ENCODE results near the gene CYP3A5.
"Not testable (repeated sequence)": the region's sequence is repeated elsewhere in the genome, so short reads cannot be mapped to it uniquely, and the experiment has no call there.

Gene CYP3A5

DNA sequence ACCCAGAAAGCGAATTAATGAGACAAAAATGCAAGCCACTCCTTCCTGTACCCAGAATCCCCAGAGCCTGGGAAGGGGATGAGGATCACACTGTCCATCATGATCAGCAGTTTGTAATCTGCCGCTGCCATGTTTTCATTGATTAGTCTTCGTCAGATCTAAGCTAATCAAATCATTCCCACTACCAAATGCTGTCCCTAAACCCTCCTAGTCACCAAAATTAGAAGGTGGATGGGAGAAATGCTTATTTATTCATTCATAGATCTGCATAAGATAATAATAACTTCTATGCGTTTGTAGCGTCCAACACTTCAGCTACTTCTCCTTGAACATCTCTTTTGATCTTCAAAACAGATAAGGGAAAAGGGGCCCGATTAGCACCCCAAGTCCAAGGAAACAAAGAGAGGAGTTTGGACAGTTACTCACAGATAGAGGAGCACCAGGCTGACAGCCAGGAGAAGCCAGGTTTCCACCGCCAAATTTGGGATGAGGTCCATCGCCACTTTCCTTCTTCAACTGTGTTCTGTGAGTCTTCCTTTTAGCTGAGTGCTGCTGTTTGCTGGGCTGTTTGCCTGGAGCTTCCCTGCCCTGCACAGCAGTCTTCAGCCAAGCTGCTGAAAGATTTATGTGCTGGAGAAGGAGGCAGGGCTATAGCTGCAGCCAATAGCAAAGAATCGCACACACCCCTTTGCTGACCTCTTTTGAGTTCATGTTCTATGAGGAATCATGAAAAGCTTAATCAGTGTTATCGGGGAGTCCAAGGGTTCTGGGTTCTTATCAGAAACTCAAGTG is at the start of gene CYP3A5:
Gene CYP3A5, minus strand, starts transcription at position 597 of the 792 bp plus-strand sequence. Its CDS starts 100 bp downstream, at position 497.
- peak; percentile 48 for DNase-seq (ENCODE audit: low read depth)

- DNase-seq (ENCODE audit: low read depth), result no peak
Observed at GRCh38 chr7:99728615-99729014, 48.8 kb upstream of the CYP3A5 start.

DNA sequence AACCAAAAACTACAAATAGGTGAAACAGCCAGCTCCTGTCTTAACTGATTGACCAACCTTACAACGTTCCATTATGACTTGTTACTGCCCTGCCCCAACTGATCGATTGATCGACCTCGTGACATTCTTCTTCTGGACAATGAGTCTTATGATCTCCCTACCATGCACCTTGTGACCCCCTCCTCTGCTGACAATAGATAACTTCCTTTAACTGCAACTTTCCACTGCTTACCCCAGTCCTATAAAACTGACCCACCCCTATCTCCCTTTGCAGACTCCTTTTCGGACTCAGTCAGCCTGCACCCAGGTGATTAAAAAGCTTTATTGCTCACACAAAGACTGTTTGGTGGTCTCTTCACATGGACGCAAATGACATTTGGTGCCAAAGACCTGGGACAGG is 43.4 kb upstream of the CYP3A5 start:
- DNase-seq (ENCODE audit: low read depth), result not testable (repeated sequence)

- DNase-seq (ENCODE audit: low read depth), result no peak
Observed at GRCh38 chr7:99720800-99721595, 41.2 kb upstream of the CYP3A5 start.

GRCh38 chr7:99719996-99720769 is 40.4 kb upstream of the CYP3A5 start:
- no peak for DNase-seq (ENCODE audit: low read depth)

DNA sequence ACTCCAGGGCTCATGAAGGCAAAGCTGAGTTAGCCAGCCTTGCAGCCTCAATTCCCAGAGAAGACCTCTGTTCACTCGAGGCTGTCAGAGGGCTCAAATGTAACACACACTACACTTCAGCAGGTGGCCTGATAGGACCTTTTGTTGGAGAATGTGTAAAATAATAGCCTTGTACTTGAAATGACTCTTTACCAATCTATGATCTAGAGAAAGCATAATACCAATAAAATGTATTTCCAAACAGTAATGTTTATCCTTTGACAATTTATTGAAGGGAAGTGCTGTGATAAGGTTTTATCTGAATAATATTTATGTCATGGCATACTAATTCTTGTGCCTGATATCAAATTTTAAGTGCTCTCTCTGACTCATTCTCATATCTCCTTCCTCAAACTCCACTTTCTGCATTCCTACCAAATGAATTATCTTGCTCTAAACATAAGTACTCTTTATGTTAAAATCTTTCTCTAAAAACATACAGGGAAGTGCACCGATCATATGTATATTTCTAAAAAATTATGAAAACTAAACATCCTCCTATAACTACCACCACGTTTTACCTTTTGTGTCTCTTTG is 34.3 kb upstream of the CYP3A5 start:
- DNase-seq (ENCODE audit: low read depth), result no peak

- DNase-seq (ENCODE audit: low read depth), result no peak
Observed at GRCh38 chr7:99709838-99710578, 30.2 kb upstream of the CYP3A5 start.

- no peak for DNase-seq (ENCODE audit: low read depth)
Observed at GRCh38 chr7:99709260-99709659, 29.5 kb upstream of the CYP3A5 start.

- peak; percentile 15 for DNase-seq (ENCODE audit: low read depth)
Observed at GRCh38 chr7:99707096-99707495, 27.3 kb upstream of the CYP3A5 start.

- no peak for DNase-seq (ENCODE audit: low read depth)
Observed at GRCh38 chr7:99699946-99700345, 20.1 kb upstream of the CYP3A5 start.

DNA sequence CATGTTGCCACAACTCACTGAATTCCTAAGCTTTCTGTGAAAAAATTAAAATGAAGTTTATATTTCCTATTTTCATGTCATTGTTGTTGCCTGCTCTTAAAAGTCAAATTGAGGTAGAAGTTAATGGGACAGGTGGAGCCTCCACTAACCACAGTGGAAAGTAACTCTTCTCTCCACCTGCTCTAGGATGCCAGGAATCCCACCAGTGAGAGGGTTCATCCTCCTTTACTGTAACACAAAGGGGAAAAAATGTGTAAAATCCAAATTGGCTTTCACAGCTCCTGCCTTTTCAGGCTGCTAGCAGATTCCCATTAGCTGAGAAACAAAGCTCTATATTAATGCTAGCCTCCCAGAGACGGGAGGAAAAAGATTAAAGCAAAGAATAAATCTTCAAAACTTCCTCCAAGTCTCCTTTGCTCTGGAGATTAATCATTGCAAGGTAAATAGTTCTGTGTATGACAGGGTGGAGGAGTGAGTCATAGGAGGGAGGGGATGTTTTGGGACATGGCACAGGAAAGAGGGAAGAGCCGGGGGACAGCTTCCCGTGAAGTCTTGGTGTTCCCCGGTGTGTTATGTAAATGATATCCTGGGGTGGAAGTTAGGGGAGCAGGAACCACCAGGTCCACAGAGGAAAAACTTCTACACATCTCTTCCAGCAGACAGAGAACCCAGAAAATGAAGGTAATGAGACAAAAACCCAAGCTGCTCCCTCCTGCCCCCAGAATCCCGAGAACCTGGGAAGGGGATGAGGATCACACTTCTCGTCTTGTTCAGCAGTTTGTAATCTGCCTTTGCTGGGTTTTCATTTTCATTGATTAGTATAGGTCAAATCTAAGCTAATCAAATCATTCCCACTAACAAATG is 19.3 kb upstream of the CYP3A5 start:
- DNase-seq (ENCODE audit: low read depth), result not testable (repeated sequence)

DNA sequence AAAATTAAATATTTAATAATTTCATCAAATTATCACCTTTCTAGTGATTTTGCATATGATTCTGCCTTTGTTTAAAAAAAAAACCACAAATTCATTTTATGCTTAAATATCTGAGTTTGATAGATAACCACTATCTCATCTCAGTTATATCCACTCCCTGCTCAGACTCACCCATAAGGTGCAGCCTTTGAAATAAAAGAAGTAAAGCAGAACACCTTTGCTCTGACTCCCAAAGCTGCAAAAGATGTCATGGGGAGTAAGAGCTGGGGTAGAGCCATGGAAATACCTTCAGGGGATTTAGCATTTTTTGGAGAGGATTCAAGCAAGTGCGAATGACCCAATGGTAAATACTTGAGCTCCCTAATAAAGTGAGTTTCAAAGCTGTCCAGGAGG is 15.1 kb upstream of the CYP3A5 start:
- DNase-seq (ENCODE audit: low read depth), result no peak

GRCh38 chr7:99694201-99694911 is 14.6 kb upstream of the CYP3A5 start:
- no peak for DNase-seq (ENCODE audit: low read depth)

DNA sequence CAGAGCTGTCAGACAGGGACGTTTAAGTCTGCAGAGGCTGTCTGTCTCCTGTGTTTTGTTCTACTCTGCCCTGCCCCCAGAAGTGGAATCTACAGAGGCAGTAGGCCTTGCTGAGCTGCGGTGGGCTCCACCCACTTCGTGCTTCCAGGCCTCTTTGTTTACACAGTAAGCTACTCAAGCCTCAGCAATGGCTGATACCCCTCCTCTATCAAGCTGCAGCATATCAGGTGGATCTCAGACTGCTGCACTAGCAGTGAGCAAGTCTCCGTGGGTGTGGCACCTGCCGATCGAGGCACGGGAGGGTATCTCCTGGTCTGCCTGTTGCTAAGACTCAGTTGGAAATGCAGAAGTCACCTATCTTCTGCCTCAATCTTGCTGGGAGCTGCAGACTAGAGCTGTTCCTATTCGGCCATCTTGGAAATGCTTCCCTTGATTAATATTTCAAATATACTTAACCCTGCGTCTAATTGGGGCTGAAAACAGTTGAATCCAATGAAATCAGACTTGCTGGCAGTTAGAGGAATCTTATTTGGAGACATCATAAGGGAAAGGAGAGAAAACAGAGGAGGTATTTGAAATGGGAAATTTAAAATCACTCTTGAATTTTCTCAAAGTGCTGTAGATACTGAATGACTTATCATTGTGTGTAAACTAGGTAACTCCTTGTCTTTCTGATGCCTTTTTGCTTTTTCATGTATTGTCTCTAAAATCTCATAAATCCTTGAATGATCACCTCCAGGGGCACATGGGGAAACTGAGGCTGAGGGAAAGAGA is 13.8 kb upstream of the CYP3A5 start:
- peak; percentile 7 for DNase-seq (ENCODE audit: low read depth)

DNA sequence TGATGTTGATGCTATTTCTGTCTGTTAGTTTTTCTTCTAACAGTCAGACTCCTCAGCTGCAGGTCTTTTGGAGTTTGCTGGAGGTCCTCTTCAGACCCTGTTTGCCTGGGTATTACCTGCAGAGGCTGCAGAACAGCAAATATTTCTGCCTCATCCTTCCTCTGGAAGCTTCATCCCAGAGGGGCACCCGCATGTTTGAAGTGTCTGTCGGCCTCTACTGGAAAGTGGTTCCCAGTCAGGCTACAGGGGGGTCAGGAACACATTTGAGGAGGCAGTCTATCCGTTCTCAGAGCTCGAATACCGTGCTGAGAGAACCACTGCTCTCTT is 13.3 kb upstream of the CYP3A5 start:
- DNase-seq (ENCODE audit: low read depth), result no peak

DNA sequence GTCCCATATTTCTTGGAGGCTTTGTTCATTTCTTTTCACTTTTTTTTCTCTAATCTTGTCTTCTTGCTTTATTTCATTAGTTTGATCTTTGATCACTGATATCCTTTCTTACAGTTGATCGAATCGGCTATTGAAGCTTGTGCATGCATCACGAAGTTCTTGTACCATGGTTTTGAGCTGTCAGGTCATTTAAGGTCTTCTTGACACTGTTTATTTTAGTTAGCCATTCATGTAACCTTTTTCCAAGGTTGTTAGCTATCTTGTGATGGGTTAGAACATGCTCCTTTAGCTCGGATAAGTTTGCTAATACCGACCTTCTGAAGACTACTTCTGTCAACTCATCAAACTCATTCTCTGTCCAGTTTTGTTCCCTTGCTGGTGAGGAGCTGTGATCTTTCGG is 12.8 kb upstream of the CYP3A5 start:
- not testable (repeated sequence) for DNase-seq (ENCODE audit: low read depth)

DNA sequence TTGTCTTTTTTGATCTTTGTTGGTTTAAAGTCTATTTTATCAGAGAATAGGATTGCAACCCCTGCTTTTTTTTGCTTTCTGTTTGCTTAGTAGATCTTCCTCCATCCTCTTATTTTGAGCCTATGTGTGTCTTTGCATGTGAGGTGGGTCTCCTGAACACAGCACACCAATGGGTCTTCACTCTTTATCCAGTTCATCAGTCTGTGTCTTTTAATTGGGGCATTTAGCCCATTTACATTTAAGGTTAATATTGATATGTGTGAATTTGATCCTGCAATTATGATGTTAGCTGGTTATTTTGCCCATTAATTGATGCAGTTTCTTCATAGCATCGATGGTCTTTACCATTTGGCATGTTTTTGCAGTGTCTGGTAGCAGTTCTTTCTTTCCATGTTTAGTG is 11.9 kb upstream of the CYP3A5 start:
- DNase-seq (ENCODE audit: low read depth), result not testable (repeated sequence)

DNA sequence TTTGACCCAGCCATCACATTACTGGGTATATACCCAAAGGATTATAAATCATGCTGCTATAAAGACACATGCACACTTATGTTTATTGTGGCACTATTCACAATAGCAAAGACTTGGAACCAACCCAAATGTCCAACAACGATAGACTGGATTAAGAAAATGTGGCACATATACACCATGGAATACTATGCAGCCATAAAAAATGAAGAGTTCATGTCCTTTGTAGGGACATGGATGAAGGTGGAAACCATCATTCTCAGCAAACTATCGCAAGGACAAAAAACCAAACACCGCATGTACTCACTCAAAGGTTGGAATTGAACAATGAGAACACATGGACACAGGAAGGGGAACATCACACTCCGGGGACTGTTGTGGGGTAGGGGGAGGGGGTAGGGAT is 11.1 kb upstream of the CYP3A5 start:
- not testable (repeated sequence) for DNase-seq (ENCODE audit: low read depth)
